Neural progenitor cell (in vitro differentiated cells): Measurements from ENCODE around the gene BOC.

ENCODE experiments used
- CTCF ChIP-seq: fragments of 200-600 bp; sonication (generic); IDR thresholded peaks from 2 replicates; pipeline ENCODE4 v1.5.1; 2017; ENCODE audit warnings: antibody characterized with exemption, mild to moderate bottlenecking
- EZH2phosphoT487 ChIP-seq: fragments of 200-600 bp; sonication (generic); IDR thresholded peaks from 2 replicates; pipeline ENCODE4 v1.6.1; 2017; ENCODE audit warnings: antibody characterized with exemption

GRCh38 chr3:113278599-113278955 lies 67.2 kb downstream of the BOC start:
- no peak for TF ChIP-seq EZH2phosphoT487
- no peak for TF ChIP-seq CTCF
